Mononuclear cell (primary cell): ENCODE results near the gene ARHGAP22. TPM values are rescaled to one million over a fixed set of nuclear protein-coding genes. Genes with fewer than 3 reads are reported as not detected.

Experiments used
- H3K27me3 ChIP-seq: 2 replicates; pipeline ENCODE4 v1.6.0; 2011; ENCODE audit warnings: low read length, control low read depth; ENCODE audit not compliant: insufficient read depth
- H3K4me1 ChIP-seq: 2 replicates; pipeline ENCODE4 v1.5.1; 2011; ENCODE audit warnings: mild to moderate bottlenecking, low read length, control low read depth; ENCODE audit not compliant: insufficient read depth
- H3K4me3 ChIP-seq: 2 replicates; pipeline ENCODE4 v1.5.1; 2011; ENCODE audit warnings: mild to moderate bottlenecking, low read length, moderate library complexity
- H3K9me3 ChIP-seq: 2 replicates; pipeline ENCODE4 v1.5.1; 2011; ENCODE audit warnings: low read depth, mild to moderate bottlenecking, control low read depth, low read length
- total RNA-seq: library from RNA; depleted of rRNA; stranded (reverse); fragments of >200 nt; gene quantifications from one replicate; pipeline ENCODE4 v1.2.3, GENCODE V29; 2012

ARHGAP22 gene
- total RNA-seq, 1 donor = 1.2 TPM

GRCh38 chr10:48456808-48457761 is 147.8 kb downstream of the ARHGAP22 start:
- H3K4me1 ChIP-seq = peaks cover 15% of the 10 kb centered on the region
- H3K9me3 ChIP-seq = no peaks in the 10 kb centered on the region
- no peaks in the 10 kb centered on the region for H3K27me3 ChIP-seq
- no peak overlapping the region for H3K4me3 ChIP-seq

DNA sequence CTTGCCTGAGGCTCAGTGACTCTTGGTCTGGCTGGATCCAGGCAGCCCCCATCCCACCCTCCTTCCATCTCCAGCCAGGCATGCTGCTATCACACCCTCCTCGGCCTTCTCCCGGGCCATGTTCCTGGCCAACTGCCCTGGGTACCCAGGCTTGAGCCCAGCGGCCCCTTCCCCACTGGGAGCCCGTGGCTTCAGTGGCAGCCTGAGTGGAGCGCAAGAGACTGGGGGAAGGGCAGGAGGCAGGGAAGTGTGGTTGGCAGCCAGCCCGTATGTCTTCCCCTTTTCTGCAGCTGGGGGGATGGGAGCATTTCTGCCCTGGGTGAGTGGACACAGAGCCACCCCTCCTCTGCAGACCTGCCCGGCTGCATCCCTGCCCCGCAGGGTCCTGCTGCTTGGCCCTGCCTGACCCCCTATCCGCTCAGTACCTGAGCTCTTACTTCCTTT is 148.5 kb downstream of the ARHGAP22 start:
- no peaks in the 10 kb centered on the region for H3K9me3 ChIP-seq
- H3K4me3 ChIP-seq = no peak overlapping the region
- peaks cover 15% of the 10 kb centered on the region for H3K4me1 ChIP-seq
- H3K27me3 ChIP-seq = no peaks in the 10 kb centered on the region

- Histone ChIP-seq H3K4me1 (peaks cover 15% of the 10 kb centered on the region), H3K4me3 (no peak overlapping the region), H3K27me3 (no peaks in the 10 kb centered on the region), H3K9me3 (no peaks in the 10 kb centered on the region)
These were observed 149.3 kb downstream of the ARHGAP22 start for GRCh38 chr10:48455392-48456151.

DNA sequence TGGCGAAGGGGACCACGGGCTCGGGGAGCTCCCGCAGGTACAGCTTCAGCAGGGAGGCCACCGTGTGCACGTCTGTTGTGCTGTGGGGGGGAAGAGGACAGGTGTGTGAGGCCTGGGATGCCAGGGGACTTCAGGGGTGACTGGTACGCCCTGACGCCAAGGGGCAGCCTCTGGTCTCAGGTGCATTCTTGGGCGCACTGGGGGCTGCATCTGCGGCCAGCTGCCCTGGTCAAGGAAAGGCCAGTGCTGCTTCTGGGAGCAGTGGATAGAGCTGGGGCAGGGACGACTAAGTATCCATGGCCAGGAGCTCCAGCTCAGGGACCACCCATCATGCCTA is 149.8 kb downstream of the ARHGAP22 start:
- Histone ChIP-seq H3K4me1 (peaks cover 15% of the 10 kb centered on the region), H3K27me3 (no peaks in the 10 kb centered on the region), H3K4me3 (no peak overlapping the region), H3K9me3 (no peaks in the 10 kb centered on the region)

DNA sequence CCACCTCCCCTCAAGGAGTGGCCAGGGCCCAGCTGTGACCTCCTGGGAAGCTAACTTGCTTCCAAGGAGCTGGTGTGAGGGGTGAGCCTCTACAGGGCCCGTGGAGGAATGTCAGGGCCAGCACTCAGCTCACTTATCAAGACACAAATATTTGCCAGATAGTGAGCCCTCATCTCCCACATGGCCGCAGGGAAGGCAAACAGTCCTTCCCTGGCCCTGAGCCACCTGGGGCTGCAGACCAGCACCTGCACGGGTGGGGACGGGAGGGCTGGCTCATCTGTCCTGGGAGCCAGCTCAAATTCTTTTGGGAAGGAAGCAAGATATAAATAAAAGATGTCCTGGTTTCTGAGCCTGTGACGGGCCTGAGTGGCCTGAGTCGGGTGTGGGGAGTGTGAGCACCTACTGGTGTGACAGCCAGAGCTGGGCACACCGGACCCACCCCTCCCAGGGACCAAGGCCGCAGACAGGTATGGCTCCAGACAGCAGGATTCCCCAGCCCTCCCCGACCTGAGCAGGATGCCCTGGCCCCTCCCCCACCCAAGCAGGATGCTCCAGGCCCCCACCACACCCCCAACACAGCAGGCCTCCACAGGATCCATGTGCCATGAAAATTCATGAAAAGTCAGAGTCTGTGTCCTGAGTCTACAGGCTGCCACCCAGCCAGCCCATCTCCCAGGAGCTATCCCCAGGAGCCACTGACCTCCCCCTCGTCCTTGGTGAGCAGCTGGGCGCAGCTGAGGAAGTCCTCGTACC is 150.4 kb downstream of the ARHGAP22 start:
- Histone ChIP-seq H3K4me3 (no peak overlapping the region), H3K27me3 (no peaks in the 10 kb centered on the region), H3K4me1 (peaks cover 15% of the 10 kb centered on the region), H3K9me3 (no peaks in the 10 kb centered on the region)

DNA sequence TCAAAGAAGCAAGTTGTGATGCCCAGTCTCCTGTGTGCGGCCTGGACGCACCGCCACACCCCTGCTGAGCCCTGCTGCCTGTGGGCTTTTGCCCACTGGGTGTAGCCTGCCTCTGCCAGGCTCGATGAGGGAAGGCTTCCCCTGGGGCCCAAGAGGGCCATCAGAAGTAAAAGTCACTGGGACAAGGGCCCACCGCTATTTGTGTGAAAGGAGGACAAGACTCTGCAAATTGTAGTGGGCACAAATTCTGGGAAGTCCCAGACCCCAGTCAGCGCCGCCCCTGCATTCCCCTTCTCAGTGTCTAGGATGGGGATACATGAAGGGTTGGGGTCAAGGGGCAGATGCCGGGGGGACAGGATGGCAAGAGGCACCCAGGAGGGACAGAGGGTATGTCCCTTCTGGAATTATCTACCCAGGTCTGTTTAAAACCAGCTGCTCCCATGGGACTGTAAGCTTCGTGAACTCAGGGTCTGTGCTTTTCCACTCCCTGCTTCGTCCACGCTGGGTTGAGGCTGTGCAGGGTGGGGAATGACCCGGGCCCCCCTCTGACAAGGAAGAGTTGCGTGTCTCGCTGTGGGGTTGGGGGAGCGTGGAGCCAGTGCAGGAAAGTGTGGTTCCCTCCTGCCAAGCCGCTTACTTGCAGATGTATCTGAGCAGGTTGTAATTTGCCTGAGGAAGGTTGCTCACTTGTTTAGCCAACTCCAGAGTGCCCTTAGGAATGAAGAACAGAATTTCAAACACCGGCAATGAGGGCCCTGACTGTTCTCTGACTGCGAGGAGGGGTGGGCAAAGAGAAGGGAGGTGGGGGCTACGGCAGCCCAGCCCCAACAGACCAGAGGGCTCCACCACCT is 151.2 kb downstream of the ARHGAP22 start:
- no peaks in the 10 kb centered on the region for H3K27me3 ChIP-seq
- H3K9me3 ChIP-seq = no peaks in the 10 kb centered on the region
- no peak overlapping the region for H3K4me3 ChIP-seq
- peaks cover 15% of the 10 kb centered on the region for H3K4me1 ChIP-seq

DNA sequence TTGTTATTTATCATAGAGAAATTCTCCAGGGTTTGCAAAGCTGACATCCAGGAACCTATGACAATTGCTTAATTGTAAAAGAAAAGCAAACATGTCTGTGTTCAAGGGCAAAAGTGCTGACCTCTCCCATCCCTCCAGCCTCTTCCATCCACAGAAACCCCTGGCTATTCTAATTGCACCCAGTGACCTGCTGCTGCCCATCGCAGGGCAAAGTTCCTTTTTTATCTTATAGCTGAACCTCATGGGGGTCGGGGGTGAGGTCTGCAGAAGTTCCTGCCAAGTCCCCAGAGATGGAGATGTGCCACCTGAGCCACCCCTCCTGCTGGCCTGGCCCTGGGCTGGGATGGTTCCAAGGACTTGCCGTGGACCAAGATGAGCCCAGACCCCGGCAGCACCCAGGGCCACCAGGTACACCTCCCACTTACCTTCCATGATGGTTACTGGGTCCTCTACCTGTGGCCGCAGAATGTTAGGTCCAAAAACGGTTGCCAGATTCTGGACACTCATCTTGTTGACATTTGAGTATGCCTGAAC is 151.9 kb downstream of the ARHGAP22 start:
- H3K4me1 ChIP-seq = peaks cover 15% of the 10 kb centered on the region
- H3K9me3 ChIP-seq = no peaks in the 10 kb centered on the region
- no peaks in the 10 kb centered on the region for H3K27me3 ChIP-seq
- H3K4me3 ChIP-seq = no peak overlapping the region

- no peaks in the 10 kb centered on the region for H3K9me3 ChIP-seq
- no peaks in the 10 kb centered on the region for H3K27me3 ChIP-seq
- H3K4me1 ChIP-seq = peaks cover 14% of the 10 kb centered on the region
- H3K4me3 ChIP-seq = no peak overlapping the region
These were observed 152.6 kb downstream of the ARHGAP22 start for GRCh38 chr10:48451969-48452878.

- no peaks in the 10 kb centered on the region for H3K9me3 ChIP-seq
- no peaks in the 10 kb centered on the region for H3K27me3 ChIP-seq
- H3K4me3 ChIP-seq = no peak overlapping the region
- peaks cover 2% of the 10 kb centered on the region for H3K4me1 ChIP-seq
These were observed 154.0 kb downstream of the ARHGAP22 start for GRCh38 chr10:48450741-48451466.

DNA sequence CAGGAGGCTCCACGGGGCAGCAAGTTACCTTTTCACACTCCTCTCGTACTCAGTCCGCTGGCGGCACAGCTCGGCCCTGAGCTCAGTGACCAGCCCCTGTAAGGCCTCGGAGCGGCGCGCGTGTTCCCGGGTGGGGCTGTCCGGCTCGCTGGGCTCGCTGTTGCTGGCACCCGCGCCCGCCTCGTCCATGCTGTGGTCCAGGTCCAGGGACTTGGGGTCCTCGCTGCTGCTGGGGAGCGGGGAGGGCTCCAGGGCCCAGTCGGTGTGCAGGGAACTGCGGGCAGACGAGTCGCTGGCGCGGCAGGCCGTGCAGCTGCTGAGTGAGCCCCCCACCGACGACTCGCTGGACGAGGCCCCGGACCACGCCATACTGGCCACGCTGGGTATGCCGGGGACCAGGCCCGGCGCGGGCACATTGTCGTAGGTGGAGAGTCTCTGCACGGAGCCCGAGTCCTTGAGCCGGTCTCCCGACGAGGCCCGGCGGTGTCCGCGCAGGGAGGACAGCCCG is 154.6 kb downstream of the ARHGAP22 start:
- no peaks in the 10 kb centered on the region for H3K4me1 ChIP-seq
- H3K9me3 ChIP-seq = no peaks in the 10 kb centered on the region
- H3K27me3 ChIP-seq = no peaks in the 10 kb centered on the region
- H3K4me3 ChIP-seq = no peak overlapping the region

DNA sequence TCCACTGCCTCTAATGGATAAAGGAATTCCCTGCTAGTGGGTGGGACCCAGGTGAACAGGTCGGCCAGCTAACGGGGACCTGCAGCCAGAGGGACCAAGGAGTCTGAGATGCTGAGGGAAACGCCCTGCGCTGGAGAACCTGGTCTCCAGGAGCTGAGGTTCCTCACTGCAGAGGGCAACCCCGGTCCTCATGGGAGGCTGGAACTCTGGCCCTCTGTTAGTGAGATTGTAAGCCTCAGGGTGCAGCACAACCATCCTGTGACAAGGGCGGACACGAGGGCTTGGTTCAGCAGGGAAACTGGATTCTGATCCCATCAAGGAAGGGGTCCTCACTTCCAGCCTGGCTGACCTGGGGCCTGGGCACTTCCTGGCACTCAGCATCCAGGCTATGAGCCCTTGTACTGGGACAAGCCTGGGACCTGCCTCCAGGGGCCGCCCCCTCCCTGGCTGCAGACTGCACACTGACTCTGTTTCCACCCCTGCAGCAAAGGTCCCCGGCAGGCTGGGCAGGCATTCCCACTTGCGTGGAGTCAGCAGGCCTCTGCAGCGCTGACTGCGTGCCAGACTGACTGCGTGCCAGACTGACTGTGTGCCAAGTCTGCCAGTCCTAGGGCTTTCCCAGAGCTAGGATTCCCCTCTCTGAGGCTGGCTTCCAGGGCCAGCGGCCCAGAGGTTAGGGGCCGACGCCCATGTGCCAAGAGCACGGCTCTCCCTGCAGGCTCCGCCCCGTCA is 155.2 kb downstream of the ARHGAP22 start:
- Histone ChIP-seq H3K4me1 (no peaks in the 10 kb centered on the region), H3K4me3 (no peak overlapping the region), H3K27me3 (no peaks in the 10 kb centered on the region), H3K9me3 (no peaks in the 10 kb centered on the region)

DNA sequence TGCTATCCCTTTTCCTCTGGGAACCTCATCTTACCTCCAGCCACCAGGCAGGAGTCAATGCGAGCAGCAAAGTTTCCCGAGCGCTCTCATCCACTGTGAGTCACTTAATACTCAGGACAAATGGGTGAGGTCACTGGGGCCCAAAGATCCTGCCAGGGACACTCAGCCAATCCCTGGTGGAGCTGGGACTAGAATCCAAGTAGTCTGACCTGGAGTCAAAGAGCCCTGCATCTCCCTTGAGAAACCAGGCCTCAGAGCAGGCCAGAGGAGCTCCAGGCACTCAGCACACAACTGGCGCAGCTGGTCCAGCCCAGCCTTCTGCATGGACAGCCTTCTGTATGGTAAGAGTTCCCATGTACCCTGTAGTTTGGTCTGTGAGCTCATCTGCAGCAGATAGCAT is 156.1 kb downstream of the ARHGAP22 start:
- Histone ChIP-seq H3K4me1 (no peaks in the 10 kb centered on the region), H3K9me3 (no peaks in the 10 kb centered on the region), H3K27me3 (no peaks in the 10 kb centered on the region), H3K4me3 (no peak overlapping the region)
